Smooth muscle cell of trachea (primary cell): ENCODE data around the gene LPAR6. TPM values are rescaled to one million over a fixed set of nuclear protein-coding genes. Genes with fewer than 3 reads are reported as not detected.

ENCODE experiments used
- total RNA-seq: library from RNA; depleted of rRNA; stranded (reverse); fragments of >200 nt; gene quantifications from 2 replicates; pipeline ENCODE4 v1.2.1, GENCODE V29; 2014

LPAR6 gene, protein sequence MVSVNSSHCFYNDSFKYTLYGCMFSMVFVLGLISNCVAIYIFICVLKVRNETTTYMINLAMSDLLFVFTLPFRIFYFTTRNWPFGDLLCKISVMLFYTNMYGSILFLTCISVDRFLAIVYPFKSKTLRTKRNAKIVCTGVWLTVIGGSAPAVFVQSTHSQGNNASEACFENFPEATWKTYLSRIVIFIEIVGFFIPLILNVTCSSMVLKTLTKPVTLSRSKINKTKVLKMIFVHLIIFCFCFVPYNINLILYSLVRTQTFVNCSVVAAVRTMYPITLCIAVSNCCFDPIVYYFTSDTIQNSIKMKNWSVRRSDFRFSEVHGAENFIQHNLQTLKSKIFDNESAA
- total RNA-seq = 3.1 and 10.2 TPM in 2 replicates

DNA sequence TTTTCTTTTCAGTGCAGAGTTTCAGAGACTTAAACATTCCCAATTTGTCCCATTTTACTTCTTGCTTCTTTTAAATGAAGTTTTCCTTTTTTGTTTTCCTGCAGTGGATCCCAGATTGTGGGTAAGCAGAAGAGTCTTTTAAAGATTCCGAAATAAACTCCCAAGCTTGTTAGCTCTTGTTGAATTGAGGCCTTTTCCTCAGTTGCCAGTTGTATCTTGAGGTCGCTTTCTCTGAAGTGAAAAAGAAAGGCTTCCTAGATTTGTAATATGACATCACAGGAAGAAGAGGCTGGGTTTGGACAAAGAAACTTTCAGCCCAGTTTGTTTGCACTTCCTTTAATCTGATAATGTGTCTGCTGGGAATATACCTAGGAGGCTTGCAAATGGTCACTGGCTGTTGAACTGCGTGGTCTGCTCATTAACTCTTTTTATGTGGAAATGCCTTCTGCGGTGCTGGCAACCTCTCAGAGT, at the start of gene LPAR6:
TSS of gene LPAR6 (minus strand) at position 233 of the 471 bp plus-strand sequence. CDS start 690 bp downstream, outside the sequence.

Other genes starting within 250 kb of the LPAR6 start
- 170 and 178 TPM in 2 replicates for gene ITM2B, start 179.9 kb downstream of the LPAR6 start, total RNA-seq
- 19.2 and 29.1 TPM in 2 replicates for gene RB1, start 109.4 kb downstream of the LPAR6 start, total RNA-seq
- gene RCBTB2, start 120.0 kb upstream of the LPAR6 start, total RNA-seq = 9.5 and 11.1 TPM in 2 replicates
- not detected in 2 replicates for gene CYSLTR2, start 240.8 kb upstream of the LPAR6 start, total RNA-seq